Uterus (tissue), 2 donors: ENCODE results near the gene MAP2.

ENCODE experiments used
- CTCF ChIP-seq, 4 experiments: fragments of 200-600 bp in 2 of 4; fragments of 450-650 bp in 2 of 4; sonication (generic) in 2 of 4; IDR thresholded peaks; one replicate each; pipeline ENCODE4 v1.5.1; 2016 to 2019; ENCODE audit warnings: antibody characterized with exemption in 4 of 4, mild to moderate bottlenecking in 2 of 4, moderate library complexity in 1 of 4
- POLR2A ChIP-seq, 2 donors: fragments of 450-650 bp; IDR thresholded peaks; one replicate each; pipeline ENCODE4 v1.6.1; 2016; ENCODE audit warnings: antibody characterized with exemption in 2 of 2, mild to moderate bottlenecking in 1 of 2, moderate library complexity in 1 of 2

- TF ChIP-seq CTCF (IDR thresholded peaks at IDR 0.05) (no peak), POLR2A (IDR thresholded peaks at IDR 0.05) (no peak)
Measured at GRCh38 chr2:209525834-209526281, 102.0 kb downstream of the MAP2 start.
